Pericardium fibroblast (primary cell): ENCODE data around the gene ATAD5. TPM values are rescaled to one million over a fixed set of nuclear protein-coding genes. Genes with fewer than 3 reads are reported as not detected.

ENCODE experiments used
- total RNA-seq: library from RNA; depleted of rRNA; stranded (reverse); fragments of >200 nt; gene quantifications from 2 replicates; pipeline ENCODE4 v1.2.3, GENCODE V29; 2015

ATAD5 gene
- 0.47 and 0.68 TPM in 2 replicates for total RNA-seq

GRCh38 chr17:30831663-30832437 is at the start of gene ATAD5:
Gene ATAD5 (plus strand): TSS chr17:30831966. CDS start chr17:30832348, 382 bp downstream.

GRCh38 chr17:30824356-30825145 is 7.2 kb upstream of the ATAD5 start, which contains the start of gene CRLF3:
Gene CRLF3 (minus strand): TSS chr17:30824692. CDS start chr17:30824651, 41 bp downstream.

GRCh38 chr17:30906101-30906911 is 74.5 kb downstream of the ATAD5 start, which contains the start of gene TEFM:
Gene TEFM (minus strand): TSS chr17:30906238. CDS start chr17:30906198, 40 bp downstream.

GRCh38 chr17:30921544-30922196 is 89.9 kb downstream of the ATAD5 start, which contains the start of gene ADAP2:
Gene ADAP2 (plus strand): TSS chr17:30921945. CDS start chr17:30922015, 70 bp downstream.

Other genes with a start within 250 kb of the ATAD5 start
- gene CRLF3, start 7.3 kb upstream of the ATAD5 start, total RNA-seq: 3.9 and 5.8 TPM in 2 replicates
- 10.4 and 12.3 TPM in 2 replicates for gene TEFM, start 74.3 kb downstream of the ATAD5 start, total RNA-seq
- not detected in 2 replicates for gene ADAP2, start 90.0 kb downstream of the ATAD5 start, total RNA-seq
- 21.5 and 23.6 TPM in 2 replicates for gene RNF135, start 139.1 kb downstream of the ATAD5 start, total RNA-seq